HG03066 (cell line): ENCODE measurements around the gene RALGPS1.

Source experiments
- ATAC-seq: cut with Tn5 transposase; IDR thresholded peaks from one replicate; pipeline ENCODE4 v1.9.1; 2021; ENCODE audit warnings: low read depth; ENCODE audit not compliant: unreplicated experiment

RALGPS1 gene

DNA sequence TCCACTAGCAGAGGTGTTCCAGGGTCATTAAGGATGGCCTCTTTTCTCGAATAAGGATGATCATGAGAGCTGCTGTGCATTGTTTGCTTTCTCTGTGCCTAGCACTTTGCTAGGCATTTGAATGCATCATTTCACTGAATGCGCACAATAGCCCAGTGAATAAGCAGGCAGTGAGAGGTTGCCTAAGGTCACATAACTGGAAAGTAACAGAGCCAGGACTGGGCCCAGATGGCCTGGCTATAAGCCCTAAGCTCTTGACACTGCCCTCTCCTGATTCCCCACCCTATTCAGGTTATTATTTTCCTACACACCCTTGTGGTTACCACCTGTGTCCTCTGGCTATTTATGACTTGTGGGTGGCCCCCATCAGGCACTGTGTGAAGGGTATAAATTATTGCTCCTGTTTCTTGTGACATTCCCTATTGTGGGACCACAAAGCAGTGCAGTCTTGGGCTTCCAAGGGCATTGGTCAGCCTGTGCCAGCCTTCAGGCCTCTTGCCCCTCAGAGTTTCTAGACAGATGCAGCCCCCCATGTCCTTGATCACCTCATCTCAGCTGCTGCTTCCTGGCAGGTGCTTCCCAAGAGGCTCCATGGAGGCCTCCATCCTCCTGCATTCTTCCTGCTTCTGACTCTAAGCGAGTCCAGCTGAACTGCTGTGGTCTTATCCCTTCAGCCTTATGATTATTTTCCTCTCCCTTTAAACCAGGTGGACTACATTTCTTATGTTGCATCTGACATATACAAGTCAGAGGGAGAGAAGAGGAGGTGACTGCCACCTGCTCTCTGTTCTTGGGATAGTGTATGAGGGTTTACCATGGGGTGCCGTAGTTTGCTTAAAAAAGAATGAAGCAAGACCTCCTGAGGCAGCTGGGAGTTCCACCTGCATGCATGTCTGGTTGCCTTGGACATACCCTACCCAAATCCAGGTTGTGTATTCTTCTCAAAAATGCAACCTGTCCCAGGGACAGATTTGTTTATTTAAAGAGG lies 160.3 kb downstream of the RALGPS1 start:
- no peak for ATAC-seq

DNA sequence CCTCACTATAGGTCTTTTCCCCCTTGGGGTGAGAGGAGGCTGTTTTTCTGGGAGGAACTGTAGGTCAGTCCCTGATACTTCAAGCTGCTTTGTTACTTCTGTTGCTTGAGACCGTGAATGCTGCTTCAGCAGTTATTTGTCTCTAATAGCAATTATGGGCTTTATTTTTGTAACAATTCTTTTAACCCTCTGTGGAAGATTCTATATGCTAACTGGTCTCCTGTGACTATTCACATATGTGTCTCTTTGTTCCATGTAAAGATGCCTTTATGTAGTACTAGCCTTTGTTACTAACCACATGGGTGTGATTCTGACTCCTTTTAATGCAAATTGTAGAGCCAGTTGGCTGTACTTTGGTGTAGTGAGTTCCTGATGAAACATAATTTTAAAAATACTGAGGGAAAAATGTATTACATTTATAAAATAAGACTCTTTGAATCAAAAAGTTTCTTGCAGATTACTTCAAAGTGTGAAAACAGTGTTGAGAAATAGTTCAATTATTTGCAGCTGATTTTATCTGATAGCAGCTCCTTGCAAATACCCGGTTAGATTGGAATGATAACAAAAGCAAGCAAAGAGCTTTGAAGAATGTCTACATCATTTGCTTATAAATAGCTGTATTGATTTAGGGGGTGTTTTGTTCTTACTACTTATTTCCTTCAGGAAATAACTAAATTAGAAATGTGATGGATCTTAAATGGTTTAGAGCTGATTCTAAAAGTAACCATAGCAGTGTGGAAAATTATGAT lies 161.2 kb downstream of the RALGPS1 start:
- no peak for ATAC-seq

DNA sequence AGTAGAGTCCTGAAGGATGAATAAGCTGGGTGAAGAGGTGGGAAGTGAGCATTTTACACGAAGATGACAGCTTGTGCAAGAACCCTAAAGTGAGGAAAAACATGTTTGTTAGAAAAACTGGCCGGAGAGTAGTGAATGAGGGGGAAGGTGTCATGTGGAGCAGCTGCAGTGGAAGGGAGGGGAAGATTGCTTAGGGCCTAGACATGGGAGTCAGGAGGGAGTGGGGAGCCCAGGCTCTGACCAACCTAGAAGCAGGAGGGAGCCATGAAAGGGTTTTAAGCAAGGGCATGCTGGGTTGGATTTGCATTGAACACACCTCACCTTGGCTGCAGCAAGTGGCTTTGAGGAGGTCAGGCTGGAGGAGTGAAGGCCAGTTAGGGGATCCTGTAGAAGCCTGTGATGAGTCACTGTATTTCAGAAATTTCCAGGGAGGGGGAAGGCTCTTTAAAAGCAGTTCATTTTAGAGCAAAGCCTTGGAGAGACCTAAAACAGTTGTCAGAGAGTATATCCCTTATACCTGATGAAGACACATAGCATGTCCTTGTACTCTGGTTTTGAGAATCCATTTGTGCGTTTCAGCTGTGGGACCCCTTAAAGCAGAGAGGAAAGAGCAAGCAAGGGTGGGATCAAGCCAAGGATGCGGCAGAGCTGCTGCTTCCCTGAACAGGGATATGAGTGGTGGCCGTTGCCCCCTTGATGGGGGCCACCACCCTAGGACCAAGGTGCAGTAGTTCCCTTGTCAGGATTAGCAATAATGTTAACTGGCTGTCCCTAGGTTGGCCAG lies 162.5 kb downstream of the RALGPS1 start:
- no peak for ATAC-seq

- no peak for ATAC-seq
These were observed 163.0 kb downstream of the RALGPS1 start for GRCh38 chr9:127077644-127077946.

GRCh38 chr9:127078336-127078735 lies 163.8 kb downstream of the RALGPS1 start:
- ATAC-seq: no peak

GRCh38 chr9:127078988-127079387 lies 164.4 kb downstream of the RALGPS1 start:
- ATAC-seq: no peak

- ATAC-seq: no peak
These were observed 165.0 kb downstream of the RALGPS1 start for GRCh38 chr9:127079446-127080140.

DNA sequence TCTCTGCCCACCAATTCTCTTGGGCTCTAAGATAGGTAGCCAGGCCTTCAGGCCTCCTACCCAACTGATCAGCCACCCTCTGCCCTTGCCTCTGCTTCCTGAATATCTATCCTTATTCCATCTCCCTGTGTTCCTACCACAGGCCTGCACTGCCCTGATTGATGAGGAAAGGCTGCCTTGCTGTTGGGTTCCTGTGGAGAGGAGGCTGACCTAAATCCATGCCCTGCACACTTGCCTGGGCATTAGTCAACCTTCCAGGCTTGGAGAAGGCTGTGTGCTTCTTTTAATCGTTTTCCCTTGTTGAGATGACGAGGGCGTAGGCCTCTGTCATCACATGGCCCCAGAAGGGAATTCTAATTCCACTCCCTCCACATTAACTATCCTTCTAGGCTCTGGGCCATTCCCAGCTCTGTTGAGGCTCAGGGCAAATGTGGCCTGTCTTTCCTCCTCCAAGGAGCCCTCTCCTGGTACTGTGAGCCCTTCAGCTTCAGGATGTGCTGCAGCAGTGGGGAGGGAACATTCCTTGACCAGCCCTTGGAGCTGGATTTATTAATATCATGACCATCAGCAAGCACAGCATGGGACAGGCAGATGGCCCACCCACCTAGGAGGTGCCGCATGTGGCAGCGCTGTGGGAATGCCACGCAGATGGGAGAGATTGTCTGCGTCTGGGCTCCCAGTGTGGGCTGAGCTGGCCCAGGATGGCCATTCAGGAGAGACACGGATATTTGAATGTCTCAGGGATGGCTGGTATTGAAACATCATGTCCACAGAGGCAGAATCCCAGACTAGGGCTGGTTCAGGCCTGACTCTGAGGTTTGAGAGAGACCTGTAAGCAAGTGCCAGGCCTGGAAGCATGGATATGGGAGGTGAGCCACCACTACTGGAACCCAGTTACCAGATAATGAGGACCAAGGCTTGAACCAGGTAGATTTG lies 166.9 kb downstream of the RALGPS1 start:
- ATAC-seq: no peak

DNA sequence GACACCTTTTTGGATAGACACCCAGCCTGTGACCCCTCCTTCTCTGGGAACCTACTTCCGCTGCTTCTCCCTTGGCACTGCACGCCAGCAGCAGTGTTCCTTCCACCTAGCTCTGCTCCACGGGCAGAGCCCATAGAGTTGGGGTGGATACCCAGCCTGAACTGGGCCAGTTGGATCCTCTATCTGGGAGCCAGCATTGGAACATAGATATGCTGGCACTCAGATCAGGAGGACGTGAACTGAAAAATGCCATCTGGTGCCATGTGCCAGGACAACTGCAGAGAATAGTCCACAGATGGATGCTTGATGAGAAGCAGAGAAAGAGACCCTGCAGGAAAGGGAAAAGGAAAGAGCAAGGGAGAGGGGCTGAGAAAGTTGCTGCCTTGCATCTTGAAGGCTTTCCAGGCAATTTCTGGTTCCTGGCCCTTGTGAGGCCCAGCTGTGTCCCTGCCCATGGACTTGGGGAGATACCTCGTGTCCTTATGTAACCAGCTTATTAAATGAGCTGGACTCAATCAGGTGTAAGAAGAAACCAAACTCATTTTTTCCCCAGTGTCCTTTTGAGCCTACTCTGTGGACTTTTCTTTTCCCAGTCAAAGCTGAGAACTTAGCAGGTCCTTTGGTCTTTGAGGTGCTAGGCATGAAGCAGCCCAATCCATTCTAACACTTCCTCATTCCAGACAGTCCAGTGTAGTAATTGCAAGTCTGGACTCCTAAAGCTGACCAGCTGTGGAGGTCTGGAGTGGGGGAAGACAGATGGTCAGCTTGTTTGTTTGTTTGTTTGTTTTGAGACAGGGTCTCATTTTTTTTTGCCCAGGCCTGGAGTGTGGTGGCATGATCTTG lies 168.8 kb downstream of the RALGPS1 start:
- ATAC-seq: no peak

GRCh38 chr9:127084076-127085039 lies 169.8 kb downstream of the RALGPS1 start:
- no peak for ATAC-seq

DNA sequence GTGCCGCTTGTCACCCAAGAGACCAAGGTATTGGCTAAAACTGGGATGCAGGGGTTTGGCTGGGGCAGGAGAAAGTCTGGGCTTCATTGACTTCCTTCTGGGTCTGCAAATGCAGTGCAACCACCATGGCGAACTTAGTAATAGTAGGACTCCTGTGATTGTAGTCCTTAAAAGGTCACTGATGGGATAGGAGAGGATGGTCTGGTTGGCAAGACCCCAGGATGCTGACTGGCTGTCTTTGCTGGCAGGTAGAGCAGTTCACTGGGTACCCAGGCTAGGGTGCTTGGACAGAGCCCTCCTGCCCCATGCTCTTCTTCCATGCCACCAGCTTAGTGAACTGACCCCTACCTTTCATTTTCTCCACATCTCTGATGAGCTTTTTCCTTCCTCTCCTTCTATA lies 170.6 kb downstream of the RALGPS1 start:
- ATAC-seq: no peak

DNA sequence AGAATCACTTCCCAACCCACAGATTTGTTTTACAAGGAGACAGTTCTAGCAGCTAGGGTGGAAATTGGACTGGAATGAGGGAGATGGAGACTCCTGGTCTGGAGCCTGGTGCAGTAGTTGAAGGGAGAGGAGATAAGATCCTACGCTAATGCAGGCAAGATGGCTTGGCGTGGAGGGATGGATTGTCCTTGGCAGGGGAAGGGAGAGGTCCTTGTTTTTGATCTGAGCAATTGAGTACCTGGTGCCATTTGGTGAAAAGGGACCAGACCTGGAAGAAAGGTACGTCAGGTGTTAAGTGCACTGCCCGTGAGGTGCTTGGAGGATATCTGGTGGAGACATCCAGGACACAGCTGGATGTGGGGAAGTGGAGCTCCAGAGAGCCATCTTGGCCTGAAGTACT lies 172.2 kb downstream of the RALGPS1 start:
- ATAC-seq: no peak

DNA sequence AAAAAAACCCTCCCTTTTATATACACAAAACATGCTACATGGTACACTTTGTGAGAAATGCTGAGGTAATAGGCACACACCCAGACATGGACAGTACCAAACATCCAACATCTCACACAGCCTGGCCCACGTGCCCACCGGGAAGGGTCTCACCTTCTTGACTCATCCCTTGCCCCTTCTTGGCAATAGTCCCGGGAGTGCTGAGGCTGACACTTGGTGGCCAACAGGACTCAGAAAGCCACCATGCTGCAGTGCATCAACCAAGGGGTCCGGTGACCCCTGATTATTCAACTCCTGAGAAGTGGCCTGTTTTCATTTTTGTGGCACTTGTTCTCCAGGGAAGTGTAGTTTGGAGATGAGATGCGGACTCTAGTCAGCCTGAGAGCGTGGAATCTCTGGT lies 172.8 kb downstream of the RALGPS1 start:
- ATAC-seq: no peak

GRCh38 chr9:127087836-127088235 lies 173.3 kb downstream of the RALGPS1 start:
- no peak for ATAC-seq

- no peak for ATAC-seq
These were observed 174.4 kb downstream of the RALGPS1 start for GRCh38 chr9:127088724-127089615.

GRCh38 chr9:127089631-127090081 lies 175.1 kb downstream of the RALGPS1 start:
- ATAC-seq: no peak
